Neural cell (in vitro differentiated cells): ENCODE results near the gene FANCI.

Experiments used
- EP300 ChIP-seq: fragments of 450-650 bp; conservative IDR thresholded peaks from 2 replicates; pipeline ENCODE4 v1.6.1; 2014; ENCODE audit warnings: antibody characterized with exemption, mild to moderate bottlenecking, moderate library complexity; ENCODE audit not compliant: poor library complexity, severe bottlenecking
- EZH2 ChIP-seq: fragments of 200-600, 300-800 bp; shearing (Covaris generic), sonication (generic); IDR thresholded peaks from 2 replicates; pipeline ENCODE4 v1.6.1; 2014; ENCODE audit warnings: antibody characterized with exemption, low read length, borderline replicate concordance, mild to moderate bottlenecking; ENCODE audit not compliant: insufficient read depth, poor library complexity, severe bottlenecking
- MXI1 ChIP-seq: fragments of 450-650 bp; conservative IDR thresholded peaks from 2 replicates; pipeline ENCODE4 v1.6.1; 2014; ENCODE audit warnings: antibody characterized with exemption, mild to moderate bottlenecking; ENCODE audit not compliant: poor library complexity, severe bottlenecking
- POLR2AphosphoS5 ChIP-seq: IDR thresholded peaks from 2 replicates; pipeline ENCODE4 v1.6.1; 2012
- RAD21 ChIP-seq: fragments of 450-650 bp; conservative IDR thresholded peaks from 2 replicates; pipeline ENCODE4 v1.6.1; 2014; ENCODE audit warnings: antibody characterized with exemption, mild to moderate bottlenecking, moderate library complexity
- REST ChIP-seq: IDR thresholded peaks from 2 replicates; pipeline ENCODE4 v1.6.1; 2012; ENCODE audit warnings: borderline replicate concordance
- SMC3 ChIP-seq: fragments of 450-650 bp; conservative IDR thresholded peaks from 2 replicates; pipeline ENCODE4 v1.6.1; 2014; ENCODE audit warnings: antibody characterized with exemption, mild to moderate bottlenecking, moderate library complexity; ENCODE audit not compliant: poor library complexity
- TAF1 ChIP-seq: IDR thresholded peaks from 2 replicates; pipeline ENCODE4 v1.6.1; 2012; ENCODE audit warnings: low read depth
- TF ChIP-seq, protein P1 (sequence below): fragments of 450-650 bp; IDR thresholded peaks from 2 replicates; pipeline ENCODE4 v1.5.1; 2014; ENCODE audit warnings: antibody characterized with exemption, mild to moderate bottlenecking, moderate library complexity; ENCODE audit not compliant: poor library complexity, severe bottlenecking

GRCh38 chr15:89206908-89207331 is 36.9 kb upstream of the FANCI start:
- TF ChIP-seq REST (no peak), POLR2AphosphoS5 (no peak), RAD21 (peak; percentile 38), TAF1 (no peak), EZH2 (no peak), SMC3 (peak; percentile 30), MXI1 (no peak), EP300 (no peak)
- TF ChIP-seq, protein P1, sequence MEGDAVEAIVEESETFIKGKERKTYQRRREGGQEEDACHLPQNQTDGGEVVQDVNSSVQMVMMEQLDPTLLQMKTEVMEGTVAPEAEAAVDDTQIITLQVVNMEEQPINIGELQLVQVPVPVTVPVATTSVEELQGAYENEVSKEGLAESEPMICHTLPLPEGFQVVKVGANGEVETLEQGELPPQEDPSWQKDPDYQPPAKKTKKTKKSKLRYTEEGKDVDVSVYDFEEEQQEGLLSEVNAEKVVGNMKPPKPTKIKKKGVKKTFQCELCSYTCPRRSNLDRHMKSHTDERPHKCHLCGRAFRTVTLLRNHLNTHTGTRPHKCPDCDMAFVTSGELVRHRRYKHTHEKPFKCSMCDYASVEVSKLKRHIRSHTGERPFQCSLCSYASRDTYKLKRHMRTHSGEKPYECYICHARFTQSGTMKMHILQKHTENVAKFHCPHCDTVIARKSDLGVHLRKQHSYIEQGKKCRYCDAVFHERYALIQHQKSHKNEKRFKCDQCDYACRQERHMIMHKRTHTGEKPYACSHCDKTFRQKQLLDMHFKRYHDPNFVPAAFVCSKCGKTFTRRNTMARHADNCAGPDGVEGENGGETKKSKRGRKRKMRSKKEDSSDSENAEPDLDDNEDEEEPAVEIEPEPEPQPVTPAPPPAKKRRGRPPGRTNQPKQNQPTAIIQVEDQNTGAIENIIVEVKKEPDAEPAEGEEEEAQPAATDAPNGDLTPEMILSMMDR = peak; percentile 53
